ENCODE data around the gene TMEM258.

DNA sequence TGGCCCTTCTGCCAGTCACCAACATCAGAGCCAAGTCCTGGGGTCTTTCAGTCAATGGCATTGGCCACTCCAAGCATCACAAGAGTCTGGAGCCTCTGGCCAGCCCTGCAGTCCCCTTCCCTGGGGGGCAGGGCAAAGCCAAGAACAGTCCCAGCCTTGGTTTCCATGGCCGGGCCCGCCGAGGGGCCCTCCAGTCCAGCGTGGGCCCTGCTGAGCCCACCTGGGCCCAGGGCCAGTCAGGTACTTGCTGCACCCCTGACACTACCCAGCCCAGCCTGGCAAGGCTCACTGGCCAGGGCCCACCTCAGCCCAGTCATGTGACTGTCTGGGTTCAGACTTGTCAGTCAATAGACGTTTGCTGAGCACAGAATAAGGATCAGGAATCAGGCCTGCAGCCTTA lies 10.8 kb downstream of the TMEM258 start:
- TF ChIP-seq EZH2 (IDR thresholded peaks at IDR 0.05; ENCODE audit: insufficient read depth, poor library complexity, severe bottlenecking): no peak
- no peak for TF ChIP-seq EZH2phosphoT487 (IDR thresholded peaks at IDR 0.05; ENCODE audit: insufficient read depth, low read depth)
